ENCODE measurements around the gene ETV4. TPM values are rescaled to one million over a fixed set of nuclear protein-coding genes. Genes with fewer than 3 reads are reported as not detected.

ETV4 gene
- total RNA-seq: 1.4 and 3.2 TPM in 2 replicates

GRCh38 chr17:43546319-43547188 lies at the start of gene ETV4:
ETV4 (minus strand) TSS chr17:43546340; CDS start chr17:43545617, 723 bp downstream.
- Histone ChIP-seq H3K36me3 (ENCODE audit: control insufficient read depth, insufficient read depth, low read length) (no peaks in the 10 kb centered on the region), H3K27me3 (ENCODE audit: control insufficient read depth, insufficient read depth, low read length) (no peaks in the 10 kb centered on the region), H3K4me3 (ENCODE audit: low read depth, low read length) (peak within 1 kb of the TSS; percentile 44)
- DNase-seq (ENCODE audit: low read depth) (peak; percentile 80), FAIRE-seq (no peak)
- TF ChIP-seq, protein P1, sequence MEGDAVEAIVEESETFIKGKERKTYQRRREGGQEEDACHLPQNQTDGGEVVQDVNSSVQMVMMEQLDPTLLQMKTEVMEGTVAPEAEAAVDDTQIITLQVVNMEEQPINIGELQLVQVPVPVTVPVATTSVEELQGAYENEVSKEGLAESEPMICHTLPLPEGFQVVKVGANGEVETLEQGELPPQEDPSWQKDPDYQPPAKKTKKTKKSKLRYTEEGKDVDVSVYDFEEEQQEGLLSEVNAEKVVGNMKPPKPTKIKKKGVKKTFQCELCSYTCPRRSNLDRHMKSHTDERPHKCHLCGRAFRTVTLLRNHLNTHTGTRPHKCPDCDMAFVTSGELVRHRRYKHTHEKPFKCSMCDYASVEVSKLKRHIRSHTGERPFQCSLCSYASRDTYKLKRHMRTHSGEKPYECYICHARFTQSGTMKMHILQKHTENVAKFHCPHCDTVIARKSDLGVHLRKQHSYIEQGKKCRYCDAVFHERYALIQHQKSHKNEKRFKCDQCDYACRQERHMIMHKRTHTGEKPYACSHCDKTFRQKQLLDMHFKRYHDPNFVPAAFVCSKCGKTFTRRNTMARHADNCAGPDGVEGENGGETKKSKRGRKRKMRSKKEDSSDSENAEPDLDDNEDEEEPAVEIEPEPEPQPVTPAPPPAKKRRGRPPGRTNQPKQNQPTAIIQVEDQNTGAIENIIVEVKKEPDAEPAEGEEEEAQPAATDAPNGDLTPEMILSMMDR (IDR thresholded peaks at IDR 0.05; ENCODE audit: insufficient read depth, low read length, severe bottlenecking): no peak

DNA sequence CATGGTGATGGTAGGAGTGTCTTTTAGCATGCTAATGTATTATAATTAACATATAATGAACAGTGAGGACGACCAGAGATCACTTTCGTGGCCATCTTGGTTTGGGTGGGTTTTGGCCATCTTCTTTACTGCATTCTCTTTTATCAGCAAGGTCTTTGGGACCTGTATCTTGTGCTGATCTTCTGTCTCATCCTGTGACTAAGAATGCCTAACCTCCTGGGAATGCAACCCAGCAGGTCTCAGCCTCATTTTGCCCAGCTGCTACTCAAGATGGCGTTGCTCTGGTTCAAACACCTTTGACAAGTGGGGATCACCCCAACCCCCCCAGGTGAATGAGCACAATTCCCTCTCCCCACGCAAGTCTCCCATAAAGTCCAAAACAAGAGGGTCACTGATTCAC lies 49.3 kb upstream of the ETV4 start:
- Histone ChIP-seq H3K27me3 (ENCODE audit: control insufficient read depth, insufficient read depth, low read length) (no peaks in the 10 kb centered on the region), H3K4me3 (ENCODE audit: low read depth, low read length) (no peak overlapping the region), H3K36me3 (ENCODE audit: control insufficient read depth, insufficient read depth, low read length) (no peaks in the 10 kb centered on the region)
- TF ChIP-seq, protein P1 (IDR thresholded peaks at IDR 0.05; ENCODE audit: insufficient read depth, low read length, severe bottlenecking): no peak
- FAIRE-seq (no peak), DNase-seq (ENCODE audit: low read depth) (peak; percentile 68)

GRCh38 chr17:43591779-43592562 lies 45.8 kb upstream of the ETV4 start:
- FAIRE-seq (no peak), DNase-seq (ENCODE audit: low read depth) (peak; percentile 9)

GRCh38 chr17:43591001-43591400 lies 44.9 kb upstream of the ETV4 start:
- Histone ChIP-seq H3K36me3 (ENCODE audit: control insufficient read depth, insufficient read depth, low read length) (no peaks in the 10 kb centered on the region), H3K27me3 (ENCODE audit: control insufficient read depth, insufficient read depth, low read length) (no peaks in the 10 kb centered on the region), H3K4me3 (ENCODE audit: low read depth, low read length) (no peak overlapping the region)
- TF ChIP-seq, protein P1 (IDR thresholded peaks at IDR 0.05; ENCODE audit: insufficient read depth, low read length, severe bottlenecking): no peak
- FAIRE-seq (no peak), DNase-seq (ENCODE audit: low read depth) (no peak)

More at GRCh38 chr17:43591779-43592562, 45.8 kb upstream of the ETV4 start:
- Histone ChIP-seq H3K36me3 (ENCODE audit: control insufficient read depth, insufficient read depth, low read length) (no peaks in the 10 kb centered on the region), H3K4me3 (ENCODE audit: low read depth, low read length) (no peak overlapping the region), H3K27me3 (ENCODE audit: control insufficient read depth, insufficient read depth, low read length) (no peaks in the 10 kb centered on the region)
- TF ChIP-seq, protein P1 (IDR thresholded peaks at IDR 0.05; ENCODE audit: insufficient read depth, low read length, severe bottlenecking): no peak

DNA sequence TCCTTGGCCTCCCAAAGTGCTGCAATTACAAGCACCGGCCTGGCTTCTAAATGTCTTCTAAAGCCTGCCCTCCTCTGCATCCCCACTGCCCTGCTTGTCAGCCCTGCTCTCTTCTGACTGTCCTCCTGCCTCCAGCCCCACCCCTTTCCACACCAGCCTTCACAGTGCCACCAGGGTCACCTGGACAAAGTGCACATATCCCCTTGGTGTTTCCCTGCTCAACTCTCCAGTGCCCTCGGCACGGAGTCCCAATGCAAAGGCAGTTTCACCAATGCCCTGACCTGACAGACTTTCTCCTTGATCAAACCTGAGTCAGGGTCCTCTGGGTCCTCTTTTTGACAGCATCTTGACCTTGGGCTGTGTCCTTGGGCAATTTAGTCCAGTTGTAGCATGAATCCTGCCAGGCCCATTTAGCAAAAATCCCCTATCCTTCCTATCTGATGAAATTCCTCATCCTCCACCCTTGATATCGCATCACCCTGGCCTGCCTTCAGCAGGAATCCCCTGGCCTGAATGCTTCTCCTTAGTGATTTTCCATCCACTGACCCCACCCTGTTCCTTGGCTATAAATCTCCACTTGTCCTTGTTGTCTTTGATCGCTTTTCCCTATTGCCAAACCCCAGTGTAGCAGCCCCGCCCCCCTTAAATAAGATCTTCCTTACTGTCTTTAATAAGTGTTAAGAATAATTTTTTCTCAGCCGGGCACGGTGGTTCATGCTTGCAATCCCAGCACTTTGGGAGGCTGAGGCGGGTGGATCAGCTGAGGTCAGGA lies 42.7 kb upstream of the ETV4 start:
- H3K4me3 ChIP-seq (ENCODE audit: low read depth, low read length): no peak overlapping the region
- no peaks in the 10 kb centered on the region for H3K27me3 ChIP-seq (ENCODE audit: control insufficient read depth, insufficient read depth, low read length)
- DNase-seq (ENCODE audit: low read depth): no peak
- TF ChIP-seq, protein P1 (IDR thresholded peaks at IDR 0.05; ENCODE audit: insufficient read depth, low read length, severe bottlenecking): no peak
- H3K36me3 ChIP-seq (ENCODE audit: control insufficient read depth, insufficient read depth, low read length): no peaks in the 10 kb centered on the region
- FAIRE-seq: no peak
